Keratinocyte (primary cell): Measurements from ENCODE around the gene CREB3L2. TPM values are rescaled to one million over a fixed set of nuclear protein-coding genes. Genes with fewer than 3 reads are reported as not detected.

Experiments
- DNase-seq: peaks from one replicate; pipeline ENCODE4 v3.0.0-alpha.2; 2011; ENCODE audit warnings: low read depth, missing footprints, low spot score
- FAIRE-seq: peaks from 2 replicates; lab custom pipeline; 2011; peaks lifted over from hg19 to GRCh38; lab: Jason Lieb, UNC
- H2AFZ ChIP-seq: 2 replicates; pipeline ENCODE4 v1.6.0; 2012; ENCODE audit warnings: low read length, control low read depth, inconsistent platforms; ENCODE audit not compliant: control insufficient read depth
- H3K27ac ChIP-seq: 2 replicates; pipeline ENCODE4 v1.5.1; 2011; ENCODE audit warnings: low read length; ENCODE audit not compliant: control insufficient read depth, insufficient read depth
- H3K27me3 ChIP-seq: 3 replicates; pipeline ENCODE4 v1.6.0; 2011; ENCODE audit warnings: low read length; ENCODE audit not compliant: control insufficient read depth, insufficient read depth; ENCODE audit errors: extremely low read depth
- H3K36me3 ChIP-seq, 2 experiments: 2 replicates in 1 of 2; 3 replicates in 1 of 2; pipeline ENCODE4 v1.5.1; 2011; ENCODE audit warnings: low read length in 2 of 2, mild to moderate bottlenecking in 1 of 2; ENCODE audit not compliant: control insufficient read depth in 2 of 2, insufficient read depth in 2 of 2; ENCODE audit errors: extremely low read depth in 1 of 2
- H3K4me1 ChIP-seq: 3 replicates; pipeline ENCODE4 v1.5.1; 2011; ENCODE audit warnings: low read length; ENCODE audit not compliant: control insufficient read depth, insufficient read depth; ENCODE audit errors: extremely low read depth
- H3K4me2 ChIP-seq: 3 replicates; pipeline ENCODE4 v1.6.0; 2011; ENCODE audit warnings: low read depth, low read length; ENCODE audit not compliant: control insufficient read depth, insufficient read depth; ENCODE audit errors: extremely low read depth
- H3K4me3 ChIP-seq, 3 experiments: fragments of 200-600 bp in 1 of 3; sonication (generic) in 1 of 3; 2 replicates in 2 of 3; 3 replicates in 1 of 3; pipeline ENCODE4 v1.5.1; 2011 to 2016; ENCODE audit warnings: low read length in 3 of 3, mild to moderate bottlenecking in 3 of 3, control low read depth in 2 of 3, inconsistent platforms in 1 of 3, low read depth in 1 of 3, mixed read lengths in 1 of 3, mixed run types in 1 of 3, moderate library complexity in 1 of 3; ENCODE audit not compliant: control insufficient read depth in 2 of 3, insufficient read depth in 2 of 3; ENCODE audit errors: extremely low read depth in 1 of 3
- H3K79me2 ChIP-seq: 2 replicates; pipeline ENCODE4 v1.6.0; 2012; ENCODE audit warnings: low read length; ENCODE audit not compliant: control insufficient read depth, insufficient read depth
- H3K9ac ChIP-seq: 3 replicates; pipeline ENCODE4 v1.6.0; 2011; ENCODE audit warnings: low read length; ENCODE audit not compliant: control insufficient read depth, insufficient read depth; ENCODE audit errors: extremely low read depth
- H3K9me1 ChIP-seq: 3 replicates; pipeline ENCODE4 v1.6.0; 2011; ENCODE audit warnings: low read length; ENCODE audit not compliant: control insufficient read depth, insufficient read depth; ENCODE audit errors: extremely low read depth
- H3K9me3 ChIP-seq: 2 replicates; pipeline ENCODE4 v1.5.1; 2012; ENCODE audit warnings: low read depth, low read length; ENCODE audit not compliant: control insufficient read depth
- H4K20me1 ChIP-seq: 3 replicates; pipeline ENCODE4 v1.6.0; 2011; ENCODE audit warnings: low read length; ENCODE audit not compliant: control insufficient read depth, insufficient read depth; ENCODE audit errors: extremely low read depth
- CTCF ChIP-seq, 3 experiments: IDR thresholded peaks in 1 of 3; conservative IDR thresholded peaks in 1 of 3; optimal IDR thresholded peaks in 1 of 3; 2 replicates in 2 of 3; 3 replicates in 1 of 3; pipeline versions ENCODE3 to v1.5.1; 2011; ENCODE audit warnings: low read length in 3 of 3, mild to moderate bottlenecking in 3 of 3, moderate library complexity in 2 of 3, control low read depth in 1 of 3, inconsistent platforms in 1 of 3; ENCODE audit not compliant: insufficient read depth in 2 of 3; ENCODE audit errors: extremely low read depth in 1 of 3
- EZH2 ChIP-seq: IDR thresholded peaks from one replicate; pipeline ENCODE4 v1.6.1; 2012; ENCODE audit warnings: inconsistent platforms, mild to moderate bottlenecking, low read length, moderate library complexity
- dilution Hi-C: fragments of 300-500 bp; cut with MboI; formaldehyde crosslinking; loops from one replicate; pipeline ENCODE4 v1.7.0; 2020; ENCODE audit warnings: low sequenced_read_pairs; ENCODE audit not compliant: extremely low pct_ligation_motif_present
- polyA plus RNA-seq, 5 experiments: library from polyadenylated mRNA; depleted of rRNA in 3 of 5; stranded (reverse) in 3 of 5; stranded (forward) in 1 of 5; unstranded in 1 of 5; fragments of >200 nt; gene quantifications; 1 replicate in 1 of 5; 2 replicates in 3 of 5; 3 replicates in 1 of 5; pipeline versions ENCODE4 v1.2.1 to v1.2.3, GENCODE V29; 2011 to 2012; ENCODE audit warnings: missing spikeins in 2 of 5, low read depth in 1 of 5, low replicate concordance in 1 of 5

Gene CREB3L2
- polyA plus RNA-seq, 1 donor (not counting 4 experiments of a cell fraction or from before 2014, with no cell fraction given) = 12.8 TPM

- H3K4me1 ChIP-seq = no peaks in the 10 kb centered on the region
- H3K9me3 ChIP-seq = no peaks in the 10 kb centered on the region
- H3K79me2 ChIP-seq = no peaks in the 10 kb centered on the region
- H3K9ac ChIP-seq = no peak overlapping the region
- DNase-seq (no peak), FAIRE-seq (no peak)
- H3K9me1 ChIP-seq = no peaks in the 10 kb centered on the region
- dilution Hi-C loops = no loop called here
- no peak overlapping the region for H3K4me2 ChIP-seq
- TF ChIP-seq CTCF (optimal IDR thresholded peaks at IDR 0.05 in 1 of 3, IDR thresholded peaks at IDR 0.05 in 1 of 3, conservative IDR thresholded peaks at IDR 0.05 in 1 of 3; ENCODE audit: extremely low read depth in 1 of 3, insufficient read depth in 2 of 3, low read length in 3 of 3) (no peak), EZH2 (no peak)
- H3K4me3 ChIP-seq = no peak overlapping the region
- no peaks in the 10 kb centered on the region for H4K20me1 ChIP-seq
- H3K27me3 ChIP-seq = no peaks in the 10 kb centered on the region
- H3K36me3 ChIP-seq = no peaks in the 10 kb centered on the region
- H3K27ac ChIP-seq = no peak overlapping the region
- H2AFZ ChIP-seq = no peak overlapping the region
These were observed 6.2 kb upstream of the CREB3L2 start for GRCh38 chr7:138008019-138008587.

- Histone ChIP-seq H3K9ac (no peak overlapping the region), H3K4me3 (no peak overlapping the region), H3K79me2 (peaks cover 8% of the 10 kb centered on the region), H3K9me3 (no peaks in the 10 kb centered on the region), H4K20me1 (no peaks in the 10 kb centered on the region), H2AFZ (no peak overlapping the region), H3K36me3 (no peaks in the 10 kb centered on the region), H3K27ac (no peak overlapping the region), H3K27me3 (no peaks in the 10 kb centered on the region), H3K9me1 (no peaks in the 10 kb centered on the region), H3K4me2 (no peak overlapping the region), H3K4me1 (no peaks in the 10 kb centered on the region)
- FAIRE-seq (no peak), DNase-seq (no peak)
- dilution Hi-C loops = no loop called here
- TF ChIP-seq CTCF (optimal IDR thresholded peaks at IDR 0.05 in 1 of 3, IDR thresholded peaks at IDR 0.05 in 1 of 3, conservative IDR thresholded peaks at IDR 0.05 in 1 of 3; ENCODE audit: extremely low read depth in 1 of 3, insufficient read depth in 2 of 3, low read length in 3 of 3) = no peak
- TF ChIP-seq EZH2 = no peak
These were observed 4.2 kb upstream of the CREB3L2 start for GRCh38 chr7:138006106-138006505.
